Measurements from ENCODE around the gene NRN1.
A peak's percentile ranks its signal among the peaks of the same experiment; 100 is the strongest.

NRN1 gene

GRCh38 chr6:5999688-6000608, 6.8 kb downstream of the NRN1 start:
- no peak for FAIRE-seq
- TF ChIP-seq TAF1 (IDR thresholded peaks at IDR 0.05; ENCODE audit: borderline replicate concordance, low read depth, low read length) (no peak), POLR2AphosphoS5 (IDR thresholded peaks at IDR 0.05; ENCODE audit: low read depth, low read length) (no peak), POLR2A (IDR thresholded peaks at IDR 0.05; ENCODE audit: low read depth, low read length) (no peak)
- DNase-seq (ENCODE audit: insufficient read length): no peak

GRCh38 chr6:5998711-5999687, 7.7 kb downstream of the NRN1 start:
- DNase-seq (ENCODE audit: insufficient read length): no peak
- TF ChIP-seq POLR2AphosphoS5 (IDR thresholded peaks at IDR 0.05; ENCODE audit: low read depth, low read length) (no peak), TAF1 (IDR thresholded peaks at IDR 0.05; ENCODE audit: borderline replicate concordance, low read depth, low read length) (no peak), POLR2A (IDR thresholded peaks at IDR 0.05; ENCODE audit: low read depth, low read length) (no peak)
- FAIRE-seq: no peak

GRCh38 chr6:5998236-5998635, 8.5 kb downstream of the NRN1 start:
- DNase-seq (ENCODE audit: insufficient read length) (no peak), FAIRE-seq (no peak)
- no peak for TF ChIP-seq POLR2AphosphoS5 (IDR thresholded peaks at IDR 0.05; ENCODE audit: low read depth, low read length)
- no peak for TF ChIP-seq POLR2A (IDR thresholded peaks at IDR 0.05; ENCODE audit: low read depth, low read length)
- no peak for TF ChIP-seq TAF1 (IDR thresholded peaks at IDR 0.05; ENCODE audit: borderline replicate concordance, low read depth, low read length)

GRCh38 chr6:5997420-5997987, 9.2 kb downstream of the NRN1 start:
- DNase-seq (ENCODE audit: insufficient read length): no peak
- FAIRE-seq: peak; percentile 50
- no peak for TF ChIP-seq POLR2AphosphoS5 (IDR thresholded peaks at IDR 0.05; ENCODE audit: low read depth, low read length)
- TF ChIP-seq TAF1 (IDR thresholded peaks at IDR 0.05; ENCODE audit: borderline replicate concordance, low read depth, low read length): no peak
- TF ChIP-seq POLR2A (IDR thresholded peaks at IDR 0.05; ENCODE audit: low read depth, low read length): no peak

GRCh38 chr6:5996714-5997419, 9.9 kb downstream of the NRN1 start:
- FAIRE-seq: peak; percentile 54
- TF ChIP-seq POLR2A (IDR thresholded peaks at IDR 0.05; ENCODE audit: low read depth, low read length) (no peak), TAF1 (IDR thresholded peaks at IDR 0.05; ENCODE audit: borderline replicate concordance, low read depth, low read length) (no peak), POLR2AphosphoS5 (IDR thresholded peaks at IDR 0.05; ENCODE audit: low read depth, low read length) (no peak)
- DNase-seq (ENCODE audit: insufficient read length): no peak

GRCh38 chr6:5995949-5996713, 10.6 kb downstream of the NRN1 start:
- FAIRE-seq (no peak), DNase-seq (ENCODE audit: insufficient read length) (no peak)
- TF ChIP-seq POLR2A (IDR thresholded peaks at IDR 0.05; ENCODE audit: low read depth, low read length) (no peak), TAF1 (IDR thresholded peaks at IDR 0.05; ENCODE audit: borderline replicate concordance, low read depth, low read length) (no peak), POLR2AphosphoS5 (IDR thresholded peaks at IDR 0.05; ENCODE audit: low read depth, low read length) (no peak)

GRCh38 chr6:5995658-5995948, 11.1 kb downstream of the NRN1 start:
- DNase-seq (ENCODE audit: insufficient read length) (no peak), FAIRE-seq (no peak)
- TF ChIP-seq POLR2A (IDR thresholded peaks at IDR 0.05; ENCODE audit: low read depth, low read length) (no peak), POLR2AphosphoS5 (IDR thresholded peaks at IDR 0.05; ENCODE audit: low read depth, low read length) (no peak), TAF1 (IDR thresholded peaks at IDR 0.05; ENCODE audit: borderline replicate concordance, low read depth, low read length) (no peak)

- no peak for TF ChIP-seq POLR2A (IDR thresholded peaks at IDR 0.05; ENCODE audit: low read depth, low read length)
- TF ChIP-seq TAF1 (IDR thresholded peaks at IDR 0.05; ENCODE audit: borderline replicate concordance, low read depth, low read length): no peak
- TF ChIP-seq POLR2AphosphoS5 (IDR thresholded peaks at IDR 0.05; ENCODE audit: low read depth, low read length): no peak
- no peak for DNase-seq (ENCODE audit: insufficient read length)
- FAIRE-seq: no peak
These were observed 11.6 kb downstream of the NRN1 start for GRCh38 chr6:5994999-5995657.

GRCh38 chr6:5994234-5994998, 12.3 kb downstream of the NRN1 start:
- no peak for TF ChIP-seq POLR2A (IDR thresholded peaks at IDR 0.05; ENCODE audit: low read depth, low read length)
- no peak for TF ChIP-seq POLR2AphosphoS5 (IDR thresholded peaks at IDR 0.05; ENCODE audit: low read depth, low read length)
- no peak for TF ChIP-seq TAF1 (IDR thresholded peaks at IDR 0.05; ENCODE audit: borderline replicate concordance, low read depth, low read length)
- FAIRE-seq (no peak), DNase-seq (ENCODE audit: insufficient read length) (no peak)

Data from GM12892 (cell line).